ENCODE data around the gene ZNF587B.
"Not testable (repeated sequence)": the region's sequence is repeated elsewhere in the genome, so short reads cannot be mapped to it uniquely, and the experiment has no call there.

ZNF587B gene

DNA sequence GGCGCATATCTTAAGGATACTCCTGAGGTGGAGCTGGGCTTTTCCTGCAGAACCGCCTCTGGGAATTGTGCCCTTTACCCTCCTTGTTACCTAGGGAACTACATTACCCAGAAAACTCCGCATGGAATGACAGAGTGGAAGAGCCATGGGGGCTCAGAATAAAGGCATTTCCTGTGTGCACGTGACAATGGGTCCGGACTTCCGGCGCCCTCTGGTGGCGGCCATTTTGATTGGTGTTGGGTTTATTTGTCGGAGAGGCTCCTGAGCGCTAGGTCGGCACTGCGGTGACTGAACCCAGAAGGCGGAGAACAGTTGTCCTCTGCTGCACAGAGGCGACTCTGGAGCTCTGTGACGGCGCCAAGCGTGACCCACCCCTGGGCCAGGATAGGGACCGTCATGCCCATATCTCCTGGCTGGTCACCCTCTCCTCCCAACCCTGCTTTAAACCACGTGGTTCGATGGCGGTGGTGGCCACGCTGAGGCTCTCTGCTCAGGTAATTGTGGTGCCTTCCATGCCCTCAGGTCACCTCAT, at the start of gene ZNF587B:
TSS of gene ZNF587B (plus strand) at position 229 of the 532 bp plus-strand sequence. CDS start at position 459, 230 bp downstream.
- ATAC-seq (replicated peaks), result peak; percentile 33 to 38
- DNase-seq, result no peak
- H3K4me3 Mint-ChIP-seq, result peak within 1 kb of the TSS; percentile 4 to 17
- peak within 1 kb of the TSS; percentile 47 for H3K27ac Mint-ChIP-seq
- peaks cover 25 to 48% of the 10 kb centered on the region in 2 donors for H3K36me3 Mint-ChIP-seq
- H3K27me3 Mint-ChIP-seq, result no peaks in the 10 kb centered on the region
- peaks cover 0 to 3% of the 10 kb centered on the region in 2 donors for H3K9me3 Mint-ChIP-seq
- H3K4me1 Mint-ChIP-seq, result peaks cover 15 to 23% of the 10 kb centered on the region in 2 donors

DNA sequence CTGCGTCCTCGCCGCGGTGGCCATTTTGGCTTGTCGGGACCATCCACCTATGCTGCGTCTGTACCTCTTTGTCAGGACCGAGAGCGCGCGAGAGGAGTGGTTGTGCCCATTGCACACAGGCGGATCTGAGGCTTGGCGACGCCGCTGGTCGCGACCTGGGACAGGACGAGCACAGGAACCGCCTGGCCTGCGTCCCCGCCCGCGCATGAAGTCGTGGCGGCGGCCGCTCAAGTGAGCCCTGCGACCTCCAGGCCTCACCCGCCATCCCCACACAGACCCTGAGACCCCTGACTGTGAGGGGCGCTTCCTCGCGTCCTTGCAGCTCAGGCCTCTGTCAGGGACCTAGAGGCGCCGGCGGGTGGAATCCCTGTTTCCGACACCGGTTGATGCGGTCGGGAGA, 43.8 kb upstream of the ZNF587B start:
- no peak for ATAC-seq (replicated peaks)
- no peaks in the 10 kb centered on the region for H3K27me3 Mint-ChIP-seq
- H3K4me1 Mint-ChIP-seq, result peaks cover 10 to 20% of the 10 kb centered on the region in 2 donors
- H3K9me3 Mint-ChIP-seq, result peaks cover 0 to 5% of the 10 kb centered on the region in 2 donors
- no peak overlapping the region for H3K4me3 Mint-ChIP-seq
- H3K27ac Mint-ChIP-seq, result peak overlapping the region; percentile 49
- DNase-seq, result no peak
- peaks cover 37 to 50% of the 10 kb centered on the region in 2 donors for H3K36me3 Mint-ChIP-seq

DNA sequence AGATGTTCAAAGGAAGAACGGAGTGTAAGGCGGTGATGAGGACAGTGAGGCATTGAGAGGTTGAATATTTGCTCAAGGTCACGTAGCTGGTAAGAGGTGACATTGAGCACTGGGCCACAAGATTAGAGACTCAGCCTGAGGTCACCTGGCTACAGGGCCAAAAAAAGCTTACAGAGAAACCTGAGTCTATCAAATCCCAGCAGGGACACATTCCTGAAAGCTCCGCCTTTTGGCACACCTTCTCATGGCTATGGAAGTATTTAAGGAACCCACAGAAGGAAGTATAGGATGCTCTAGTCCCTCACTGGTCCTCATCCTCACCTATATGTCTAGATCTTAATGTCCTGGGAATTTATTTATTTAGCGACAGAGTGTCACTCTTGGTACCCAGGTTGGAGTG, 43.2 kb upstream of the ZNF587B start:
- DNase-seq (no peak), ATAC-seq (replicated peaks) (no peak)
- Mint-ChIP-seq H3K27me3 (no peaks in the 10 kb centered on the region), H3K9me3 (peaks cover 0 to 5% of the 10 kb centered on the region in 2 donors), H3K4me3 (no peak overlapping the region), H3K4me1 (peaks cover 10 to 20% of the 10 kb centered on the region in 2 donors), H3K27ac (no peak overlapping the region), H3K36me3 (peaks cover 36 to 54% of the 10 kb centered on the region in 2 donors)

DNA sequence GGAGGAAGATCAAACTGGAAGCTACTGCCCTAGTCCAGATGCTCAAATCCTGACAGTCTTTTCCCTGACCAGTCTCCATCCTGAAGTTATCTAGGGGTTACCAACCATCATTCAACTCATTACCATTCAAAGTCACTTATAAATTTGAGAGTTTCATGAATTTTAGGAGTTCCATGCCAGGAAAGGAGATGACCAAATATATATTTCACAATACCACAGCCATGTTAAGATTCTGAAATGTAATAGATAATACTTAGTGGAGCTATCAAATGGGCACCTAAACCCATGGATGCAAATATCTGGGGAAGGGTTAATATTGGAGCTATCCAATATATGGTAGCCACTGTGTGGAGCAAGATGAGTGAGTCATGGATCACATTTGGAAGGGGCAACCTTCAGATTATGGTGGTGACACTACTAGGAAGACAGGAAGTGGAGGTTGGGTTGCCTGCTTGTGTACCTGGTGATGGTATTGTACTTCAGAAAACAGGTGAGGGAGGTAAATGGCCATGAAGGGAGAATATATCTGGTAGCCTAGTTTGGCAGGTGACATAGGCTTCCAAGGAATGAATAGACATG, 41.9 kb upstream of the ZNF587B start:
- H3K36me3 Mint-ChIP-seq, result peaks cover 32 to 54% of the 10 kb centered on the region in 2 donors
- no peak for DNase-seq
- H3K4me3 Mint-ChIP-seq, result no peak overlapping the region
- H3K27me3 Mint-ChIP-seq, result no peaks in the 10 kb centered on the region
- peak overlapping the region; percentile 84 for H3K27ac Mint-ChIP-seq
- ATAC-seq (replicated peaks), result no peak
- H3K9me3 Mint-ChIP-seq, result peaks cover 0 to 5% of the 10 kb centered on the region in 2 donors
- peaks cover 10 to 20% of the 10 kb centered on the region in 2 donors for H3K4me1 Mint-ChIP-seq

DNA sequence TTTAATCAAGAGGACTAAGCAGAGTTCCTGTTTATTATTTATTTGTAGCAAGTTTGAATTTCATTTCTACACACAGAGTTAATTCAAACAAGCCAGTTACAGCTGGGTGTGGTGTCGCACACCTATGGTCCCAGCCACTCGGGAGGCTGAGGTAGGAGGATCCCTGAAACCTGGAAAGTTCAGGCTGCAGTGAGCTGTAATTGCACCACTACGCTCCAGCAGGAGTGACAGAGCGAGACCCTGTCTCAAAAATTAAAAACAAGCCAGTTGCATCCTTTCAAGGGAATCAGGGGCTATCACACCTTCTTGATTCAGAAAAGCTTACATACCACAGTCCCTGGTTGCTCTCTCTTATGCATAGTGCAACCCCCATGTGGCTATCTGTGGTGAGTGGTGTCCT, 40.8 kb upstream of the ZNF587B start:
- no peaks in the 10 kb centered on the region for H3K27me3 Mint-ChIP-seq
- H3K4me3 Mint-ChIP-seq, result no peak overlapping the region
- H3K27ac Mint-ChIP-seq, result no peak overlapping the region
- H3K9me3 Mint-ChIP-seq, result peaks cover 0 to 5% of the 10 kb centered on the region in 2 donors
- ATAC-seq (replicated peaks) (no peak), DNase-seq (no peak)
- peaks cover 10 to 20% of the 10 kb centered on the region in 2 donors for H3K4me1 Mint-ChIP-seq
- H3K36me3 Mint-ChIP-seq, result peaks cover 32 to 54% of the 10 kb centered on the region in 2 donors

DNA sequence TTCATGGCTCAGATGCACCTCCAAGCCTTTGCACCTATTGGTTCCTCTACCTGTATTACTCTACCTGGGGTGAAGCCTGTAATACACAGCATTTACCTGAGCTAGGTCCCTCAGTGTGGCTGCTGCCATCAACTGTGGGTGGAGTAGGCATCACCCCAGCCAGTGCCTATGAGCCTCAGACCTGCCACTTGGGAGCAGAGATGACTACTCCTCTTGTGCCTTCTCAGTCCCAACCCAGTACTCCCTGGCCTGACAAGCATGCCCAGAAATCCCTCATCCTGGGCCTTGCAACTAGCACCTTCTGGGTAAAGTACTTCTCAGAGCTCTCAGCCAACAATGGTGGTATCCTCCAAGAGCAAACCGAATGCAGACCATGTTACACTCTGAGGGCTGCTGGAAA, 33.5 kb upstream of the ZNF587B start:
- H3K27ac Mint-ChIP-seq; H3K4me3 Mint-ChIP-seq; ATAC-seq (replicated peaks); DNase-seq; H3K9me3 Mint-ChIP-seq; H3K27me3 Mint-ChIP-seq: not testable (repeated sequence)
- Mint-ChIP-seq H3K4me1 (peaks cover 9 to 27% of the 10 kb centered on the region in 2 donors), H3K36me3 (peaks cover 15 to 35% of the 10 kb centered on the region in 2 donors)

DNA sequence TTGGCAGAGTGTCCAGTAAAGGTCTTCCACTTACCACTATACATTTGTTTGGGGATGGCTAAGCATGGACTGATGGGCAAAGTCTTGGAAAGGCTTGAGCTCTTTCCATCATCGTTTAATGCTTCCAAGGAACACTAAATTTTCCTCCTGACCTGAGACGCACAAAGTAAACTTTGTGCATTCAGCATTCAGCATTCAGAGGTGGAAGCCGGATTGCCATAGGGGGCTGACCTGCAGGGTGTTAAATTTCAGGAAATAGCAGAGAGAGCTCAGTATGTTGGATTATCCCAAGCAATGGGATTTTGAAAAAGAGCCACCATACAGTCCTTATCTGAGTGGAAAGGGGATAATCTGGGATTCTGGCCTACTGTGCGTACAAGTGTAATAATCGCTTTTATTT, 29.4 kb upstream of the ZNF587B start:
- H3K9me3 Mint-ChIP-seq, result no peaks in the 10 kb centered on the region
- ATAC-seq (replicated peaks), result no peak
- H3K4me1 Mint-ChIP-seq, result peaks cover 34 to 62% of the 10 kb centered on the region in 2 donors
- H3K27me3 Mint-ChIP-seq, result no peaks in the 10 kb centered on the region
- no peak overlapping the region for H3K27ac Mint-ChIP-seq
- peaks cover 12 to 40% of the 10 kb centered on the region in 2 donors for H3K36me3 Mint-ChIP-seq
- no peak overlapping the region for H3K4me3 Mint-ChIP-seq
- no peak for DNase-seq

DNA sequence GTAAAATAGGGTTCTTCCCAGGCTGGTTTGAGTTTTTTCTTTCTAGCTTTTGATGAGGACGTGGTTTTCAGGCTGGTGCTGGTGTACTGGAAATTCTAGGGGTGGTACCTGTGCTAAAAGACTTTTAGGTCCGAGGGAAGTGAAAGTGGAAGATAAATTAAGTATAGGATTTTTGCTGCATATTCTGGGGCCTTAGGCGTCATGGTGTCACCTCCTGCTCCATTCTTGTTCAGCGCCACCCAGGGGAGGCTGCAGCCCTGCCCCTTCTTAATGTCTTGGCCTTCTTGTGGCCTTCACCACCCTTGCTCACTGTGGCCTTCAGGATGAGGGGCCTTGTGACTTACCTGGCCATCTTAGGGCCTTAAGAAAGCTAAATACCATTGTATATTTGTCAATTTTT, 27.8 kb upstream of the ZNF587B start:
- Mint-ChIP-seq H3K4me1 (peaks cover 33 to 62% of the 10 kb centered on the region in 2 donors), H3K36me3 (peaks cover 8 to 33% of the 10 kb centered on the region in 2 donors), H3K27me3 (no peaks in the 10 kb centered on the region), H3K27ac (peak overlapping the region; percentile 87), H3K4me3 (peak overlapping the region in 1 of 2 donors; percentile 23), H3K9me3 (no peaks in the 10 kb centered on the region)
- ATAC-seq (replicated peaks), result peak; percentile 92 to 95
- DNase-seq, result peak; percentile 29

DNA sequence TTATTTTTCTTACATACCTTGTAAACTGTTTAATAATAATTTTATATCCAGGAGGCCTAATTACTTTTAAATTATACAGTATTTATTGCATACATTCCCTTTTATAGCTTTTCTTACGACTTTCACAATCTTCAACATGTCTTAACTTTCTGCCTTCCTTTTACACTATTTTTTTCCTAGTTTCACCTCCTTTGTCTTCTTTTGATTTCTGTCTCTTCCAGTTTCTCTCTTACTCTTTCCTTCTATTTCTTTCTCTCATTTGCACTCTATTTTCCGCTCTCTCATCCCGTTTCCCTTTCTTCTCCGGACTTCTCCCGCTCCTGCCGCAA, 26.9 kb upstream of the ZNF587B start:
- Mint-ChIP-seq H3K4me1 (peaks cover 33 to 60% of the 10 kb centered on the region in 2 donors), H3K27ac (peak overlapping the region; percentile 91), H3K36me3 (peaks cover 8 to 38% of the 10 kb centered on the region in 2 donors), H3K9me3 (no peaks in the 10 kb centered on the region), H3K27me3 (no peaks in the 10 kb centered on the region), H3K4me3 (peak overlapping the region; percentile 84 to 85)
- no peak for DNase-seq
- ATAC-seq (replicated peaks), result no peak

DNA sequence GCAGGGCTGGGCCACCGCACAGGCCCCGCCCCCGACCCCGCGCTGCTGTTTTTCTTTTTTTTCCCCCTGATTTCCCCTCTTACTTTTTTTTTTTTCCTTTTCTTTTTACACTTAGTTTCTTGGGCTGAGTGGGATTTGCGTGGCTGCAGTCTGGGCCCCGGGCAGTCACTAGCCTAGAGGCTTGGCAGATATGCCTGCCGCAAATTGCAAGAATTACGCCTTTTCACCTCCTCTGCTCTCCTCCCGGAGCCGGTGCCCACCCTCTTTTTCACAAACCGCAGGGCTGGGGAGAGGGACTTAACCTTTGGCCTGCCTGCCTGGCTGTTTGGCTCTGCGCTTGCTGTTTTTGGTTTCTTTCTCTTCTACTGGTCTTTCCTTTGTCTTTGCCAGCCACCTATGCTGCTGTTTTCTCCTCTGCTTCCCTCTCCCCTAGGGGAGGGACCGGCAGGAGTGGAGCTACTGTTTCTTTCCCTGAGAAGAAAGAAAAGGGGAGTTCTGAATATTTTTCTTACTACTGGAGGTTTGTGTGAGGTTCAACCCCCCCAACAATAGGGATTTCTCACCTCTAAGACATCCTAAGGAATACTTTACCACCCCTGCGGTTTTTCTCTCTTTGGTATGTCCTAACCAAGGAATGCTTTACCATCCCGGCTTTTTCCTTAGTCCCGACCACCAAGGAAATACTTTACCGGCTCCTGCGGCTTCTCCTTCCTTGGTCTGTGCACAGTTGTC, 26.3 kb upstream of the ZNF587B start:
- Mint-ChIP-seq H3K36me3 (peaks cover 10 to 42% of the 10 kb centered on the region in 2 donors), H3K4me3 (peak overlapping the region; percentile 84 to 85)
- no peak for DNase-seq

DNA sequence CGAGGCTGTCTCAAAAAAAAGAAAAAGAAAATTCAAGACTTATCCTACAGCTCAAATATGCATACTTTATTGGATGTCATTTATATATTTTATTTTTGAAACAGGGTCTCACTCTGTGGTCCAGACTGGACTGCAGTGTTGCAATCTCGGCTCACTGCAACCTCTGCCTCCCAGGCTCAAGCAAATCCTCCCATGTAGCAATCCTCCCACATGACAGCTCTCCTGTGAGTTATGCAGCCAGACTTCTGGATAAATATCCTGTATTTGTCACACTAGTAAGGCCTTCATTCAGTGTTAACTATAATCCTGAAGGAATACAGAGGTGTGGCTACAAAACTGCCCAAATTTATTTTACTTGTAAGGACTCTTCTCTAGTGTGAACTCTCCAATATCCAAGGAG, 22.6 kb upstream of the ZNF587B start:
- no peak for ATAC-seq (replicated peaks)
- no peak overlapping the region for H3K4me3 Mint-ChIP-seq
- no peaks in the 10 kb centered on the region for H3K9me3 Mint-ChIP-seq
- peaks cover 27 to 41% of the 10 kb centered on the region in 2 donors for H3K4me1 Mint-ChIP-seq
- peaks cover 23 to 53% of the 10 kb centered on the region in 2 donors for H3K36me3 Mint-ChIP-seq
- DNase-seq, result no peak
- H3K27me3 Mint-ChIP-seq, result no peaks in the 10 kb centered on the region
- no peak overlapping the region for H3K27ac Mint-ChIP-seq

More for the DNA sequence above, 26.3 kb upstream of the ZNF587B start:
- Mint-ChIP-seq H3K27me3 (no peaks in the 10 kb centered on the region), H3K27ac (peak overlapping the region; percentile 91), H3K9me3 (no peaks in the 10 kb centered on the region), H3K4me1 (peaks cover 31 to 54% of the 10 kb centered on the region in 2 donors)
- peak; percentile 39 to 50 for ATAC-seq (replicated peaks)

DNA sequence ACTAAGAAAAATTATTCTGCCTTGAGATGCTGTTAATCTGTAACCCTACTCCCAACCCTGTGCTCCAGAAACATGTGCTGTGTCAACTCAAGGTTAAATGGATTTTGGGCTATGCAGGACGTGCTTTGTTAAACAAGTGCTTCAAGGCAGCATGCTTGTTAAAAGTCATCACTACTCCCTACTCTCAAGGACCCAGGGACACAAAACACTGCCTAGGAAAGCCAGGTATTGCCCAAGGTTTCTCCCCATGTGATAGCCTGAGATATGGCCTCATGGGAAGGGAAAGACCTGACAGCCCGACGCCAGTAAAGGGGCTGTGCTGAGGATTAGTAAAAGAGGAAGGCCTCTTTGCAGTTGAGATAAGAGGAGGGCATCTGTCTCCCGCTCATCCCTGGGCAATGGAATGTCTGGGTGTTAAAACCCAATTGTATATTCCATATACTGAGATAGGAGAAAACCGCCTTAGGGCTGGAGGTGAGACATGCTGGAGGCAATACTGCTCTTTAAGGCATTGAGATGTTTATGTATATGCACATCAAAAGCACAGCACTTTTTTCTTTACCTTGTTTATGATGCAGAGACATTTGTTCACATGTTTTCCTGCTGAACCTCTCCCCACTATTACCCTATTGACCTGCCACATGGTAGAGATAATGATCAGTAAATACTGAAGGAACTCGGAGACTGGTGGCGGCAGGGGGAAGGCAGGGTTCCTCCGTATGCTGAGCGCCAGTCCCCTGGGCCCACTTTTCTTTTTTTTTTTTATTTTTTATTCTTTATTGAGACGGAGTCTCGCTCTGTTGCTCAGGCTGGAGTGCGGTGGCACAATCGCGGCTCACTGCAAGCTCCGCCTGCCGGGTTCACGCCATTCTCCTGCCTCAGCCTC, 19.4 kb upstream of the ZNF587B start:
- Mint-ChIP-seq H3K36me3 (peaks cover 32 to 48% of the 10 kb centered on the region in 2 donors), H3K4me1 (peaks cover 24 to 43% of the 10 kb centered on the region in 2 donors), H3K27ac (peak overlapping the region; percentile 39)
- ATAC-seq (replicated peaks); H3K4me3 Mint-ChIP-seq; H3K9me3 Mint-ChIP-seq; H3K27me3 Mint-ChIP-seq; DNase-seq: not testable (repeated sequence)

DNA sequence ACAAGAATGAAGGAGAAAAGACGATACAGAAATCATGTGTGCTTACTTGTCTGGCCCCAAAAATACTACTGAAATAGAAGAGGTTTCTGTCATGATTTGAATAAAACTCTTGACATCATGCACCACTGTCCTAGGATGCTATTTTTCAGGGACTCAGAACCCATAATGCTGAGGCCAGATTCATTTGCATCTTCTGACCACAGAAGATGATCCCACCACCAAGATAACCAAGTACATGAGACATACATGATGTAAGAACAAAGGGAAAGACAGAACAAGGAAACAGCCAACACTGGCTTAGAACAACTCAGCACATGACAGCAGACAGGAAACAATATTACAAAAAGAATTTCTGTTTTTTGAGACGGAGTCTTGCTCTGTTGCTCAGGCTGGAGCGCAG, 17.9 kb upstream of the ZNF587B start:
- H3K27me3 Mint-ChIP-seq, result no peaks in the 10 kb centered on the region
- peaks cover 35 to 41% of the 10 kb centered on the region in 2 donors for H3K36me3 Mint-ChIP-seq
- H3K27ac Mint-ChIP-seq, result no peak overlapping the region
- H3K9me3 Mint-ChIP-seq, result no peaks in the 10 kb centered on the region
- DNase-seq (no peak), ATAC-seq (replicated peaks) (no peak)
- H3K4me1 Mint-ChIP-seq, result peaks cover 27 to 42% of the 10 kb centered on the region in 2 donors
- no peak overlapping the region for H3K4me3 Mint-ChIP-seq

All from stimulated activated naive B cell treated with anti-CD40 and anti-IgM and Interleukin-4, amounts not matched to agents 10 μg/mL and 1 μg/mL and 100 μg/mL, for 72 hours (primary cell).